Kidney epithelial cell (primary cell): ENCODE results near the gene LCN6. TPM values are rescaled to one million over a fixed set of nuclear protein-coding genes. Genes with fewer than 3 reads are reported as not detected.
"Not testable (repeated sequence)": the region's sequence is repeated elsewhere in the genome, so short reads cannot be mapped to it uniquely, and the experiment has no call there.

Experiments
- DNase-seq: peaks from one replicate; pipeline ENCODE4 v3.0.0-alpha.2; 2010; ENCODE audit warnings: low read depth
- H3K27me3 ChIP-seq: 2 replicates; pipeline ENCODE4 v1.6.0; 2011; ENCODE audit warnings: low read length; ENCODE audit not compliant: control insufficient read depth, insufficient read depth
- H3K36me3 ChIP-seq: 2 replicates; pipeline ENCODE4 v1.5.1; 2011; ENCODE audit warnings: low read length; ENCODE audit not compliant: control insufficient read depth, insufficient read depth
- H3K4me3 ChIP-seq: 2 replicates; pipeline ENCODE4 v1.5.1; 2011; ENCODE audit warnings: low read depth, mild to moderate bottlenecking, control low read depth, low read length
- CTCF ChIP-seq: IDR thresholded peaks from 2 replicates; pipeline ENCODE4 v1.5.1; 2011; ENCODE audit warnings: mild to moderate bottlenecking, moderate library complexity, low read length, control low read depth, inconsistent platforms; ENCODE audit not compliant: insufficient read depth, poor library complexity, severe bottlenecking
- total RNA-seq: library from RNA; depleted of rRNA; stranded (reverse); fragments of >200 nt; gene quantifications from 2 replicates; pipeline ENCODE4 v1.2.3, GENCODE V29; 2015

Gene LCN6
- total RNA-seq, 1 donor from 2014 or later: not detected

GRCh38 chr9:136710543-136710942 lies 37.8 kb downstream of the LCN6 start:
- peaks cover 15% of the 10 kb centered on the region for H3K27me3 ChIP-seq
- no peak overlapping the region for H3K4me3 ChIP-seq
- no peaks in the 10 kb centered on the region for H3K36me3 ChIP-seq
- TF ChIP-seq CTCF: no peak
- DNase-seq: no peak

- Histone ChIP-seq H3K27me3 (peaks cover 15% of the 10 kb centered on the region), H3K36me3 (no peaks in the 10 kb centered on the region), H3K4me3 (no peak overlapping the region)
- no peak for TF ChIP-seq CTCF
- DNase-seq: no peak
Measured at GRCh38 chr9:136709454-136710109, 38.7 kb downstream of the LCN6 start.

GRCh38 chr9:136707849-136708517 lies 40.3 kb downstream of the LCN6 start:
- H3K36me3 ChIP-seq: no peaks in the 10 kb centered on the region
- TF ChIP-seq CTCF: no peak
- DNase-seq: no peak
- peaks cover 7% of the 10 kb centered on the region for H3K27me3 ChIP-seq
- no peak overlapping the region for H3K4me3 ChIP-seq

GRCh38 chr9:136707011-136707410 lies 41.3 kb downstream of the LCN6 start:
- no peak for DNase-seq
- Histone ChIP-seq H3K4me3 (no peak overlapping the region), H3K36me3 (no peaks in the 10 kb centered on the region), H3K27me3 (peaks cover 5% of the 10 kb centered on the region)
- no peak for TF ChIP-seq CTCF

GRCh38 chr9:136705564-136705963 lies 42.8 kb downstream of the LCN6 start:
- peaks cover 10% of the 10 kb centered on the region for H3K27me3 ChIP-seq
- no peak overlapping the region for H3K4me3 ChIP-seq
- TF ChIP-seq CTCF: no peak
- no peak for DNase-seq
- no peaks in the 10 kb centered on the region for H3K36me3 ChIP-seq

- H3K4me3 ChIP-seq, H3K36me3 ChIP-seq, DNase-seq: not testable (repeated sequence)
- H3K27me3 ChIP-seq: peaks cover 10% of the 10 kb centered on the region
Measured at GRCh38 chr9:136704741-136705140, 43.6 kb downstream of the LCN6 start.
